Sigmoid colon (tissue), 7 donors: ENCODE results near the gene GGT7. TPM values are rescaled to one million over a fixed set of nuclear protein-coding genes. Genes with fewer than 3 reads are reported as not detected.

Experiments used
- DNase-seq: peaks from one replicate; pipeline ENCODE4 v3.0.0-alpha.2; 2019
- H3K27ac ChIP-seq, 4 donors: fragments of 200-600 bp; sonication (generic); one replicate each; pipeline ENCODE4 v1.5.1; 2016 to 2019; ENCODE audit warnings: mild to moderate bottlenecking in 1 of 4
- H3K27me3 ChIP-seq, 3 donors: fragments of 200-600 bp; sonication (generic); one replicate each; pipeline ENCODE4 v1.5.1; 2019; ENCODE audit warnings: mild to moderate bottlenecking in 1 of 3
- H3K36me3 ChIP-seq, 4 donors: fragments of 200-600 bp; sonication (generic); one replicate each; pipeline ENCODE4 v1.5.1; 2016 to 2019
- H3K4me1 ChIP-seq, 4 donors: fragments of 200-600 bp; sonication (generic); one replicate each; pipeline ENCODE4 v1.5.1; 2017 to 2019
- H3K4me3 ChIP-seq, 4 donors: fragments of 200-600 bp; sonication (generic); one replicate each; pipeline ENCODE4 v1.5.1; 2017 to 2019; ENCODE audit warnings: mild to moderate bottlenecking in 2 of 4, moderate library complexity in 1 of 4
- H3K9me3 ChIP-seq, 4 donors: fragments of 200-600 bp in 3 of 4; sonication (generic) in 3 of 4; one replicate each; pipeline versions ENCODE4 v1.5.1 to v1.6.1; 2013 to 2019
- CTCF ChIP-seq, 4 experiments: fragments of 450-650 bp in 3 of 4; fragments of 200-600 bp in 1 of 4; IDR thresholded peaks; one replicate each; pipeline ENCODE4 v1.5.1; 2016 to 2019; ENCODE audit warnings: antibody characterized with exemption in 4 of 4, mild to moderate bottlenecking in 3 of 4, moderate library complexity in 2 of 4
- EP300 ChIP-seq, 4 donors: sonication (generic); formaldehyde crosslinking; IDR thresholded peaks; one replicate each; pipeline ENCODE4 v1.6.1; 2017; ENCODE audit warnings: antibody characterized with exemption in 4 of 4
- POLR2A ChIP-seq, 2 donors: fragments of 450-650 bp; IDR thresholded peaks; one replicate each; pipeline ENCODE4 v1.6.1; 2016; ENCODE audit warnings: antibody characterized with exemption in 2 of 2, mild to moderate bottlenecking in 2 of 2, moderate library complexity in 2 of 2
- POLR2AphosphoS5 ChIP-seq, 4 donors: sonication (generic); formaldehyde crosslinking; IDR thresholded peaks; one replicate each; pipeline ENCODE4 v1.6.1; 2017; ENCODE audit warnings: antibody characterized with exemption in 4 of 4
- WGBS, 2 donors: extraction: QIAGEN DNeasy Blood & Tissue Kit; methylation state at CpG; one replicate each; pipeline ENCODE4 v1.1.7; 2013; 5-methylcytosine and 5-hydroxymethylcytosine counted together
- intact Hi-C: fragments of 100-400 bp; cut with DNase I; formaldehyde crosslinking; loops from one replicate; pipeline ENCODE4 v1.15.1; 2023
- polyA plus RNA-seq, 3 donors: library from polyadenylated mRNA; stranded (reverse); fragments of 200-250 nt; gene quantifications; one replicate each; pipeline ENCODE4 v1.2.3, GENCODE V29; 2013
- total RNA-seq, 4 donors: library from RNA; depleted of rRNA; stranded (reverse); fragments of >200 nt; gene quantifications; one replicate each; pipeline ENCODE4 v1.1.0, GENCODE V29; 2016
- donor health status: healthy with polysubstance abuse.
- donor health status: Bipolar disorder and iron deficiency.
- donor health status: healthy.

GGT7 gene
- total and polyA plus RNA-seq, 7 donors = 1.8 to 23.8 (median 12.4) TPM

GRCh38 chr20:34863421-34863965 lies 9.2 kb downstream of the GGT7 start:
- no peak overlapping the region for H3K27ac ChIP-seq
- no peak for DNase-seq
- intact Hi-C loops = no loop called here

DNA sequence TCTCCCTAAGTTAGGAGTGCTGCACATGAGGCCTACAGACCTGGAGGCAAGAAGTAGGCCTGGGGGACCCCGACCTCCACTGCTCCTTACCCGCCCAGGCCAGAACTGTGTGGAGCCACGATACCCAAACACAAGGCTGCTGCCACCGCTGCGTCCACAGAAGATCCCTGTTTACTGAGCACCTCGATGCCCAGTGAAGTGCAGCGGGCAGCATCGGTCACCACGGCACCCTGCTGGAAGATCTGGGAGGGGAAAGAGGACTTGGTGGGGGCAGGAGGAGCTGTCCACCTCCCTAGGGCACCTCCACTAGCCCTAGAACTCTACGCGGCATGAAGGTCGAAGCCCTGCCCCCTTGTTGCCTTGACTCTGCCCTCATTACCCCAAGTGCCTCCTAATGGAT lies 9.9 kb downstream of the GGT7 start:
- no peak for TF ChIP-seq EP300 (IDR thresholded peaks at IDR 0.05)
- TF ChIP-seq POLR2AphosphoS5 (IDR thresholded peaks at IDR 0.05) = no peak
- TF ChIP-seq CTCF (IDR thresholded peaks at IDR 0.05) = no peak
- TF ChIP-seq POLR2A (IDR thresholded peaks at IDR 0.05) = no peak
- 94 to 95% methylated on average over 12 of the region's 12 CpGs for WGBS, 2 donors
- Histone ChIP-seq H3K4me3 (no peak overlapping the region), H3K27ac (no peak overlapping the region), H3K4me1 (peaks cover 0 to 7% (median 0%) of the 10 kb centered on the region in 4 donors), H3K9me3 (no peaks in the 10 kb centered on the region), H3K36me3 (peaks cover 0 to 50% (median 6%) of the 10 kb centered on the region in 4 donors), H3K27me3 (no peaks in the 10 kb centered on the region)
- DNase-seq = no peak
- intact Hi-C loops = no loop called here

More at GRCh38 chr20:34863421-34863965, 9.2 kb downstream of the GGT7 start:
- H3K27me3 ChIP-seq = no peaks in the 10 kb centered on the region
- no peak for TF ChIP-seq POLR2A (IDR thresholded peaks at IDR 0.05)
- TF ChIP-seq POLR2AphosphoS5 (IDR thresholded peaks at IDR 0.05) = no peak
- TF ChIP-seq CTCF (IDR thresholded peaks at IDR 0.05) = no peak
- TF ChIP-seq EP300 (IDR thresholded peaks at IDR 0.05) = no peak
- 89 to 93% methylated on average over 32 of the region's 32 CpGs for WGBS, 2 donors
- peaks cover 0 to 7% (median 0%) of the 10 kb centered on the region in 4 donors for H3K4me1 ChIP-seq
- no peaks in the 10 kb centered on the region for H3K9me3 ChIP-seq
- H3K36me3 ChIP-seq = peaks cover 0 to 44% (median 5%) of the 10 kb centered on the region in 4 donors
- H3K4me3 ChIP-seq = no peak overlapping the region

- TF ChIP-seq POLR2A (IDR thresholded peaks at IDR 0.05) (no peak), POLR2AphosphoS5 (IDR thresholded peaks at IDR 0.05) (no peak), CTCF (IDR thresholded peaks at IDR 0.05) (no peak), EP300 (IDR thresholded peaks at IDR 0.05) (no peak)
- intact Hi-C loops = no loop called here
- H3K36me3 ChIP-seq = peaks cover 0 to 58% (median 8%) of the 10 kb centered on the region in 4 donors
- DNase-seq = no peak
- no peak overlapping the region for H3K4me3 ChIP-seq
- no peaks in the 10 kb centered on the region for H3K27me3 ChIP-seq
- no peaks in the 10 kb centered on the region for H3K9me3 ChIP-seq
- peaks cover 0 to 7% (median 0%) of the 10 kb centered on the region in 4 donors for H3K4me1 ChIP-seq
- H3K27ac ChIP-seq = no peak overlapping the region
- WGBS, 2 donors = 71 to 86% methylated on average over 7 of the region's 7 CpGs
These were observed 11.1 kb downstream of the GGT7 start for GRCh38 chr20:34861386-34862084.

- Histone ChIP-seq H3K4me3 (no peak overlapping the region), H3K27ac (no peak overlapping the region), H3K36me3 (peaks cover 0 to 66% (median 10%) of the 10 kb centered on the region in 4 donors), H3K4me1 (peaks cover 0 to 7% (median 0%) of the 10 kb centered on the region in 4 donors), H3K27me3 (no peaks in the 10 kb centered on the region), H3K9me3 (no peaks in the 10 kb centered on the region)
- WGBS, 2 donors = 93 to 94% methylated on average over 9 of the region's 9 CpGs
- intact Hi-C loops = no loop called here
- no peak for DNase-seq
- TF ChIP-seq POLR2A (IDR thresholded peaks at IDR 0.05) (no peak), EP300 (IDR thresholded peaks at IDR 0.05) (no peak), CTCF (IDR thresholded peaks at IDR 0.05) (no peak), POLR2AphosphoS5 (IDR thresholded peaks at IDR 0.05) (no peak)
These were observed 12.7 kb downstream of the GGT7 start for GRCh38 chr20:34859826-34860545.
